Measurements from ENCODE around the gene OR6N2. TPM values are rescaled to one million over a fixed set of nuclear protein-coding genes. Genes with fewer than 3 reads are reported as not detected.

Gene OR6N2
- total RNA-seq, 1 experiment from 2014 or later, result not detected

DNA sequence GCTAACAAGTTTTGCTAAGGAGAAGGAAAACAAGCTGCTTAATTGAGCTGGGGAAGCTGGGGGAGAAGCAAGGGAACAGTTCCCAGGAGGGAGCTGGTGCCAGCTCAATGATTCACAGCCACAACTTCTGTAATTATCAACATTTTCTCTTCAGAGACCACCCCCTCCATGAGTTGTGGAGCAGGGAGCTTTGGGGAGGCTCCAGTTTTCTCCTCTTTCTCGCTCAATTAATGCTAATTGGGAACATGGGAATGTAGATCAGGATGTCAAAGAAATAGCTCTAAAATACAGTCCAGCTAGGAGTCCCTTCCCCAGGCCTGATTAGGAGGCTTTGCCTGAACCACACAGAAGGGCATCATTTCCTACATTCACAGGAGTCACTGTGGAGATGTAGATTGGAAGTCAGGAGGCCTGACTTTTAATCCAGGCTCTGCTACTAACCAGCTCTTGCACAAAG, 38.0 kb upstream of the OR6N2 start:
- Histone ChIP-seq H2AFZ (ENCODE audit: low read length) (no peak overlapping the region), H3K56ac (ENCODE audit: insufficient read length, low read depth, low read length) (no peak overlapping the region), H4K5ac (ENCODE audit: insufficient read length, low read depth, low read length) (no peak overlapping the region), H2AK5ac (ENCODE audit: insufficient read length, low read length) (no peak overlapping the region), H3K14ac (ENCODE audit: insufficient read depth, low read length) (no peak overlapping the region), H4K91ac (ENCODE audit: insufficient read length, low read depth, low read length) (no peak overlapping the region), H3K4me1 (ENCODE audit: insufficient read depth, low read length) (no peaks in the 10 kb centered on the region), H3K18ac (ENCODE audit: insufficient read length, low read depth, low read length) (no peak overlapping the region), H3K9ac (ENCODE audit: extremely low read depth, insufficient read length, low read length) (no peak overlapping the region), H3K27ac (ENCODE audit: insufficient read length, low read depth, low read length) (no peak overlapping the region), H3K23ac (ENCODE audit: insufficient read length, low read depth, low read length) (no peak overlapping the region), H2BK5ac (ENCODE audit: insufficient read length, low read length) (no peak overlapping the region), H4K20me1 (ENCODE audit: control insufficient read depth, insufficient read depth, insufficient read length) (no peaks in the 10 kb centered on the region), H4K8ac (replicated peaks; ENCODE audit: insufficient read length, low read depth, low read length) (no peak overlapping the region), H3T11ph (ENCODE audit: low read length) (no peak overlapping the region), H2BK20ac (ENCODE audit: low read depth, low read length, poor library complexity, severe bottlenecking) (no peak overlapping the region), H3K27me3 (ENCODE audit: insufficient read depth, low read length) (no peaks in the 10 kb centered on the region), H3K79me1 (ENCODE audit: insufficient read depth, low read depth, low read length, poor library complexity, severe bottlenecking) (no peaks in the 10 kb centered on the region), H3K79me2 (ENCODE audit: insufficient read depth, low read length) (no peaks in the 10 kb centered on the region), H3K4ac (ENCODE audit: low read depth, low read length) (no peak overlapping the region), H2BK12ac (ENCODE audit: insufficient read length, low read depth, low read length) (no peak overlapping the region), H3K4me2 (ENCODE audit: insufficient read depth, insufficient read length, low read length) (no peak overlapping the region), H2BK15ac (ENCODE audit: low read depth, low read length) (no peak overlapping the region), H2BK120ac (ENCODE audit: low read depth, low read length, poor library complexity, severe bottlenecking) (no peak overlapping the region), H3K9me3 (ENCODE audit: control insufficient read depth, low read depth, low read length) (no peaks in the 10 kb centered on the region), H3K23me2 (ENCODE audit: insufficient read length, low read depth, low read length, poor library complexity, severe bottlenecking) (no peaks in the 10 kb centered on the region)
- peaks cover 0 to 5% (median 0%) of the 10 kb centered on the region in 3 experiments; a peak in 1 of 7 replicates for H3K36me3 Mint-ChIP-seq (ENCODE audit: insufficient read depth in 1 of 3, low read depth in 3 of 3)
- DNase-seq, result no peak
- TF ChIP-seq CTCF (conservative IDR thresholded peaks at IDR 0.05), result no peak
- no CpG with 5 or more reads among the region's 1 CpG for WGBS (ENCODE audit: extremely low coverage, insufficient read length, low lambda C conversion rate)
- H3K27ac Mint-ChIP-seq, result no peak overlapping the region
- peaks cover 6 to 7% of the 10 kb centered on the region in 2 experiments; a peak in 4 of 5 replicates for H3K9me3 Mint-ChIP-seq
- no peaks in the 10 kb centered on the region for H3K27me3 Mint-ChIP-seq (ENCODE audit: low read depth)
- no peaks in the 10 kb centered on the region for H3K4me1 Mint-ChIP-seq
- no peak overlapping the region for H3K4me3 Mint-ChIP-seq

Data from H9 (cell line).